Activated T-cell treated with anti-CD3 and anti-CD28 coated beads, Interleukin-2, amount 50 U/mL, for 48 hours (primary cell): Measurements from ENCODE around the gene CHRDL2.
"Not testable (repeated sequence)": the region's sequence is repeated elsewhere in the genome, so short reads cannot be mapped to it uniquely, and the experiment has no call there.

Source experiments
- DNase-seq, 2 experiments: peaks; one replicate each; pipeline ENCODE4 v3.0.0-alpha.2; 2020

CHRDL2 gene

GRCh38 chr11:74669211-74670160, 61.7 kb downstream of the CHRDL2 start:
- no peak for DNase-seq

DNA sequence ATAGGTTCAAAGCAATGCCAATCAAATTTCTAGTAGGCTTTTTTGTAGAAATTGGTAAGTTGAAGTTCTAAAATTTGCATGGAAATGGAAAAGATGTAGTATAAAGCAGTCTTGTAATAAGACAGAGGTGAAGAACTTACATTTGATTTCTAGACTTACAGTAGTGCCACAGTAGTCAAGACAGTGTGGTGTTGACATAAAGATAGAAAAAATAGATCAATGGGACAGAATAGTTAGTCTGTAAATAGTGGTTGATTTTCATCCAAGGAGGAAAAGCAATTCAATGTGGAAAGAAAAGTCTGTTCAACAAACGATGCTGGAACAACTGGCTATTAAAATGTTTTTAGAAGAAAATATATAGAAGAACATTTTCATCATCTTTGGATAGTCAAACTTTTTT, 67.9 kb downstream of the CHRDL2 start:
- no peak for DNase-seq

- no peak for DNase-seq
Observed at GRCh38 chr11:74662487-74663103, 68.6 kb downstream of the CHRDL2 start.

DNA sequence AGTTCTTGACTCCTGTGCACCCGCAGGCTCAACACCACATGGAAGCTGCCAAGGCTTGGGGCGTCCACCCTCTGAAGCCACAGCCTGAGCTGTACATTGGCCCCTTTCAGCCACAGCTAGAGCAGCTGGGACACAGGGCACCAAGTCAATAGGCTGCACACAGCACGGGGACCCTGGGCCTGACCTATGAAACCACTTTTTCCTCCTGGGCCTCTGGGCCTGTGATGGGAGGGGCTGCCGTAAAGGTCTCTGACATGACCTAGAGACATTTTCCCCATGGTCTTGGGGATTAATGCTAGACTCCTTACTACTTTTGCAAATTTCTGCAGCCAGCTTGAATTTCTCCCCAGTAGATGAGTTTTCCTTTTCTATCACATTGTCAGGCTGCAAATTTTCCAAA, 72.1 kb downstream of the CHRDL2 start:
- not testable (repeated sequence) for DNase-seq

DNA sequence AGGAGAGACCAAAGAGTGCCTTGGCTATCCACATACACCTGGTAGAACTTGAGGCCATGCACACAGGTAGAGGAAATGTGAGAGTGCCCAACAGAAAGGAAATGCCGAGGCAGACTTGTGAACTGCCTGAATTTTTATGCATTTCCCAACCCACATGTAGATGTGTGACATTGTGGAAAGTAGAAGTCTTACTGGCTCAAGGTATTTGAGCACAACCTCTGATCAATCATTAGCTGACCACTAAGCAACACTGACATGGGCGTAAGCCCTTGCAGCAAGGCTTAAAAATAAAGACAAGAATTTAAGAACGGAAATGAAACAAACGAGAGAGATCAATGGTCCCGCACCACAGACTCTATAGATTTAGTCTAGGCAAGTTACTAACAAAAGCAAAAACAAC, 76.2 kb downstream of the CHRDL2 start:
- DNase-seq = no peak

DNA sequence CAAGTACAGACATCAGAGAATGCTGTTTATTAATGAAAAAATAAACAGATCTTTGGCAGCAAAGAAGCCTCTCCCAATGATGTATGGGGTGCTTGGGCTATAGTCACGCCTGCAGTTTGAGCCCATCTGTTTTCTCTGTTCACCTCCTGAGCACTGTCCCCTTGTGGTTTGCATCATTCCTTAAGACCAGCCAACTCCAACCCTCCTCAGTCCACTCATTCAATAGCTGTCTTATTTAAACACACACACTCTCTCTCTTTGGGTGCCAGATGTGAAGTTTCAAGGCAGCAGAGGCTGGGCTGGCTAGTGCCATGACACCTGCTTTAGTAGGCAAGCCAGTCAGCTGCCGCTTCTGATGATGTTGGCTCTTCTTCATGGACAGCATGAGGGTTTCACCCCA, 80.7 kb downstream of the CHRDL2 start:
- DNase-seq = no peak

- DNase-seq = no peak
Observed at GRCh38 chr11:74648894-74649293, 82.3 kb downstream of the CHRDL2 start.

- no peak for DNase-seq
Observed at GRCh38 chr11:74647831-74648230, 83.4 kb downstream of the CHRDL2 start.

- no peak for DNase-seq
Observed at GRCh38 chr11:74647404-74647803, 83.8 kb downstream of the CHRDL2 start.

DNA sequence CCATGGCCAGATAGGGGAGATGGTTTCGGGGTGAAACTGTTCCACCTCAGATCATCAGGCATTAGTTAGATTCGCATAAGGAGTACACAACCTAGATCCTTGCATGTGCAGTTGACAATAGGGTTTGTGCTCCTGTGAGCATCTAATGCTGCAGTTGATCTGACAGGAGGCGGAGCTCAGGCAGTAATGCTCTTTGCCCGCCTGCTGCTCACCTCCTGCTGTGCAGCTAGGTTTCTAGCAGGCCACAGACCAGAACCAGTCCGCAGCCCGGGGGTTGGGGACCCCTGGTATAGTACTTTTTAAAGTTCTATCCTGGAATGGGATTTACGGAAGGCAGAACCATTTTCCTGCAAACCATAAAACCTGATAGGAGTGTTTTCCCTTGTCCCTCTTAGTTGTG, 84.3 kb downstream of the CHRDL2 start:
- no peak for DNase-seq
